Activated naive CD4-positive, alpha-beta T cell treated with anti-CD3 and anti-CD28 coated beads, Interleukin-2, amount 50 U/mL, for 24 hours (primary cell): ENCODE results near the gene FMNL2.

Experiments used
- H3K27ac Mint-ChIP-seq: one replicate; pipeline ENCODE4 v1.8.0; 2021; ENCODE audit warnings: mild to moderate bottlenecking, mixed read lengths
- H3K27me3 Mint-ChIP-seq: one replicate; pipeline ENCODE4 v1.8.0; 2021; ENCODE audit warnings: mixed read lengths
- H3K36me3 Mint-ChIP-seq: one replicate; pipeline ENCODE4 v1.8.0; 2021; ENCODE audit warnings: mixed read lengths
- H3K4me1 Mint-ChIP-seq: one replicate; pipeline ENCODE4 v1.8.0; 2021; ENCODE audit warnings: mixed read lengths
- H3K4me3 Mint-ChIP-seq: one replicate; pipeline ENCODE4 v1.8.0; 2021; ENCODE audit warnings: mild to moderate bottlenecking, mixed read lengths
- H3K9me3 Mint-ChIP-seq: one replicate; pipeline ENCODE4 v1.8.0; 2021; ENCODE audit warnings: mixed read lengths

The FMNL2 gene

GRCh38 chr2:152452256-152452973 lies 117.4 kb downstream of the FMNL2 start:
- Mint-ChIP-seq H3K9me3 (no peaks in the 10 kb centered on the region), H3K4me3 (no peak overlapping the region), H3K27me3 (peaks cover 4% of the 10 kb centered on the region), H3K4me1 (no peaks in the 10 kb centered on the region), H3K27ac (no peak overlapping the region), H3K36me3 (no peaks in the 10 kb centered on the region)

- H3K36me3 Mint-ChIP-seq: no peaks in the 10 kb centered on the region
- no peak overlapping the region for H3K27ac Mint-ChIP-seq
- no peak overlapping the region for H3K4me3 Mint-ChIP-seq
- H3K27me3 Mint-ChIP-seq: peaks cover 4% of the 10 kb centered on the region
- H3K4me1 Mint-ChIP-seq: no peaks in the 10 kb centered on the region
- H3K9me3 Mint-ChIP-seq: no peaks in the 10 kb centered on the region
These were observed 118.3 kb downstream of the FMNL2 start for GRCh38 chr2:152453129-152453911.

GRCh38 chr2:152454371-152454770 lies 119.4 kb downstream of the FMNL2 start:
- Mint-ChIP-seq H3K9me3 (no peaks in the 10 kb centered on the region), H3K27ac (no peak overlapping the region), H3K27me3 (peaks cover 3% of the 10 kb centered on the region), H3K4me3 (no peak overlapping the region), H3K4me1 (no peaks in the 10 kb centered on the region), H3K36me3 (no peaks in the 10 kb centered on the region)

- Mint-ChIP-seq H3K36me3 (no peaks in the 10 kb centered on the region), H3K9me3 (no peaks in the 10 kb centered on the region), H3K27ac (no peak overlapping the region), H3K4me3 (no peak overlapping the region), H3K27me3 (peaks cover 3% of the 10 kb centered on the region), H3K4me1 (no peaks in the 10 kb centered on the region)
These were observed 120.0 kb downstream of the FMNL2 start for GRCh38 chr2:152454960-152455359.

GRCh38 chr2:152455738-152456137 lies 120.8 kb downstream of the FMNL2 start:
- Mint-ChIP-seq H3K27ac (no peak overlapping the region), H3K27me3 (peaks cover 3% of the 10 kb centered on the region), H3K36me3 (no peaks in the 10 kb centered on the region), H3K9me3 (no peaks in the 10 kb centered on the region), H3K4me1 (no peaks in the 10 kb centered on the region), H3K4me3 (no peak overlapping the region)

- no peaks in the 10 kb centered on the region for H3K9me3 Mint-ChIP-seq
- H3K4me3 Mint-ChIP-seq: no peak overlapping the region
- H3K27me3 Mint-ChIP-seq: peaks cover 3% of the 10 kb centered on the region
- no peaks in the 10 kb centered on the region for H3K4me1 Mint-ChIP-seq
- H3K27ac Mint-ChIP-seq: no peak overlapping the region
- no peaks in the 10 kb centered on the region for H3K36me3 Mint-ChIP-seq
These were observed 121.3 kb downstream of the FMNL2 start for GRCh38 chr2:152456262-152456661.

- Mint-ChIP-seq H3K9me3 (no peaks in the 10 kb centered on the region), H3K36me3 (no peaks in the 10 kb centered on the region), H3K4me3 (no peak overlapping the region), H3K4me1 (no peaks in the 10 kb centered on the region), H3K27me3 (peaks cover 1% of the 10 kb centered on the region), H3K27ac (no peak overlapping the region)
These were observed 123.5 kb downstream of the FMNL2 start for GRCh38 chr2:152458441-152458940.

- no peaks in the 10 kb centered on the region for H3K36me3 Mint-ChIP-seq
- H3K4me1 Mint-ChIP-seq: no peaks in the 10 kb centered on the region
- no peak overlapping the region for H3K4me3 Mint-ChIP-seq
- no peak overlapping the region for H3K27ac Mint-ChIP-seq
- no peaks in the 10 kb centered on the region for H3K9me3 Mint-ChIP-seq
- peaks cover 1% of the 10 kb centered on the region for H3K27me3 Mint-ChIP-seq
These were observed 124.1 kb downstream of the FMNL2 start for GRCh38 chr2:152459091-152459490.

- Mint-ChIP-seq H3K27me3 (no peaks in the 10 kb centered on the region), H3K9me3 (no peaks in the 10 kb centered on the region), H3K4me3 (no peak overlapping the region), H3K36me3 (no peaks in the 10 kb centered on the region), H3K4me1 (no peaks in the 10 kb centered on the region), H3K27ac (no peak overlapping the region)
These were observed 125.6 kb downstream of the FMNL2 start for GRCh38 chr2:152460567-152460966.

GRCh38 chr2:152462120-152462519 lies 127.1 kb downstream of the FMNL2 start:
- Mint-ChIP-seq H3K36me3 (no peaks in the 10 kb centered on the region), H3K27me3 (no peaks in the 10 kb centered on the region), H3K4me3 (no peak overlapping the region), H3K4me1 (no peaks in the 10 kb centered on the region), H3K27ac (no peak overlapping the region), H3K9me3 (no peaks in the 10 kb centered on the region)

GRCh38 chr2:152462779-152463178 lies 127.8 kb downstream of the FMNL2 start:
- Mint-ChIP-seq H3K36me3 (no peaks in the 10 kb centered on the region), H3K4me1 (no peaks in the 10 kb centered on the region), H3K9me3 (no peaks in the 10 kb centered on the region), H3K27ac (no peak overlapping the region), H3K4me3 (no peak overlapping the region), H3K27me3 (no peaks in the 10 kb centered on the region)

GRCh38 chr2:152464851-152465470 lies 130.0 kb downstream of the FMNL2 start:
- no peak overlapping the region for H3K27ac Mint-ChIP-seq
- H3K9me3 Mint-ChIP-seq: no peaks in the 10 kb centered on the region
- H3K27me3 Mint-ChIP-seq: no peaks in the 10 kb centered on the region
- no peaks in the 10 kb centered on the region for H3K4me1 Mint-ChIP-seq
- no peaks in the 10 kb centered on the region for H3K36me3 Mint-ChIP-seq
- H3K4me3 Mint-ChIP-seq: no peak overlapping the region

GRCh38 chr2:152465541-152465940 lies 130.6 kb downstream of the FMNL2 start:
- no peak overlapping the region for H3K4me3 Mint-ChIP-seq

GRCh38 chr2:152466041-152466440 lies 131.1 kb downstream of the FMNL2 start:
- no peak overlapping the region for H3K27ac Mint-ChIP-seq

More at GRCh38 chr2:152465541-152465940, 130.6 kb downstream of the FMNL2 start:
- no peaks in the 10 kb centered on the region for H3K4me1 Mint-ChIP-seq
- H3K9me3 Mint-ChIP-seq: no peaks in the 10 kb centered on the region
- H3K36me3 Mint-ChIP-seq: no peaks in the 10 kb centered on the region
- no peaks in the 10 kb centered on the region for H3K27me3 Mint-ChIP-seq
- H3K27ac Mint-ChIP-seq: no peak overlapping the region

GRCh38 chr2:152466980-152467676 lies 132.2 kb downstream of the FMNL2 start:
- H3K9me3 Mint-ChIP-seq: no peaks in the 10 kb centered on the region
- no peaks in the 10 kb centered on the region for H3K4me1 Mint-ChIP-seq
- H3K4me3 Mint-ChIP-seq: no peak overlapping the region
- H3K27me3 Mint-ChIP-seq: no peaks in the 10 kb centered on the region
- no peak overlapping the region for H3K27ac Mint-ChIP-seq
- no peaks in the 10 kb centered on the region for H3K36me3 Mint-ChIP-seq

More at GRCh38 chr2:152466041-152466440, 131.1 kb downstream of the FMNL2 start:
- no peak overlapping the region for H3K4me3 Mint-ChIP-seq
- H3K36me3 Mint-ChIP-seq: no peaks in the 10 kb centered on the region
- no peaks in the 10 kb centered on the region for H3K27me3 Mint-ChIP-seq
- no peaks in the 10 kb centered on the region for H3K4me1 Mint-ChIP-seq
- no peaks in the 10 kb centered on the region for H3K9me3 Mint-ChIP-seq
